ENCODE results near the gene NIT1. TPM values are rescaled to one million over a fixed set of nuclear protein-coding genes. Genes with fewer than 3 reads are reported as not detected.

Gene NIT1
- total RNA-seq, 1 experiment from 2014 or later = 39.6 TPM

GRCh38 chr1:161164901-161165610 lies 47.2 kb downstream of the NIT1 start:
- H3K9me3 Mint-ChIP-seq = no peaks in the 10 kb centered on the region
- Histone ChIP-seq H3K9me3 (ENCODE audit: control insufficient read depth, low read depth, low read length) (no peaks in the 10 kb centered on the region), H4K8ac (replicated peaks; ENCODE audit: insufficient read length, low read depth, low read length) (no peak overlapping the region), H3K79me1 (ENCODE audit: insufficient read depth, low read depth, low read length, poor library complexity, severe bottlenecking) (no peaks in the 10 kb centered on the region), H2BK120ac (ENCODE audit: low read depth, low read length, poor library complexity, severe bottlenecking) (no peak overlapping the region), H2AK5ac (ENCODE audit: insufficient read length, low read length) (no peak overlapping the region), H3K4me1 (ENCODE audit: insufficient read depth, low read length) (no peaks in the 10 kb centered on the region), H3K14ac (ENCODE audit: insufficient read depth, low read length) (no peak overlapping the region), H3T11ph (ENCODE audit: low read length) (no peak overlapping the region), H3K9ac (ENCODE audit: extremely low read depth, insufficient read length, low read length) (no peak overlapping the region), H2BK5ac (ENCODE audit: insufficient read length, low read length) (no peak overlapping the region), H2AFZ (ENCODE audit: low read length) (no peak overlapping the region), H4K5ac (ENCODE audit: insufficient read length, low read depth, low read length) (no peak overlapping the region), H3K56ac (ENCODE audit: insufficient read length, low read depth, low read length) (no peak overlapping the region), H3K23ac (ENCODE audit: insufficient read length, low read depth, low read length) (no peak overlapping the region), H3K79me2 (ENCODE audit: insufficient read depth, low read length) (no peaks in the 10 kb centered on the region), H3K18ac (ENCODE audit: insufficient read length, low read depth, low read length) (no peak overlapping the region), H2BK15ac (ENCODE audit: low read depth, low read length) (no peak overlapping the region), H3K27ac (ENCODE audit: insufficient read length, low read depth, low read length) (no peak overlapping the region), H4K20me1 (ENCODE audit: control insufficient read depth, insufficient read depth, insufficient read length) (no peaks in the 10 kb centered on the region), H2BK20ac (ENCODE audit: low read depth, low read length, poor library complexity, severe bottlenecking) (no peak overlapping the region), H3K4ac (ENCODE audit: low read depth, low read length) (no peak overlapping the region), H3K4me2 (ENCODE audit: insufficient read depth, insufficient read length, low read length) (peak overlapping the region; percentile 70), H4K91ac (ENCODE audit: insufficient read length, low read depth, low read length) (no peak overlapping the region), H3K23me2 (ENCODE audit: insufficient read length, low read depth, low read length, poor library complexity, severe bottlenecking) (peaks cover 12% of the 10 kb centered on the region), H2BK12ac (ENCODE audit: insufficient read length, low read depth, low read length) (no peak overlapping the region), H3K27me3 (ENCODE audit: insufficient read depth, low read length) (no peaks in the 10 kb centered on the region)
- peak overlapping the region; percentile 90 for H3K4me3 Mint-ChIP-seq
- WGBS (ENCODE audit: extremely low coverage, insufficient read length, low lambda C conversion rate) = no CpG with 5 or more reads among the region's 14 CpGs
- H3K27me3 Mint-ChIP-seq (ENCODE audit: low read depth) = no peaks in the 10 kb centered on the region; the same call in 1 of the 2 replicates
- H3K27ac Mint-ChIP-seq = peak overlapping the region in 1 of 3 experiments; percentile 97; a peak in 1 of 7 replicates
- H3K36me3 Mint-ChIP-seq (ENCODE audit: insufficient read depth in 1 of 3, low read depth in 3 of 3) = peaks cover 23 to 64% (median 49%) of the 10 kb centered on the region in 3 experiments
- H3K4me1 Mint-ChIP-seq = peaks cover 21 to 26% of the 10 kb centered on the region in 2 experiments
- TF ChIP-seq CTCF (conservative IDR thresholded peaks at IDR 0.05) = no peak
- DNase-seq = no peak
